ENCODE results near the gene CALML5. TPM values are rescaled to one million over a fixed set of nuclear protein-coding genes. Genes with fewer than 3 reads are reported as not detected.

CALML5 gene
- total and polyA plus RNA-seq, 9 of the 15 experiments (the other 6 are each of a cell fraction or from before 2014, with no cell fraction given) = not detected

- TF ChIP-seq ZNF655 (CRISPR knock-in tag; IDR thresholded peaks at IDR 0.05) (no peak), NFE2L1 (tag; IDR thresholded peaks at IDR 0.05; ENCODE audit: borderline replicate concordance, low read depth) (no peak), ZNF583 (CRISPR knock-in tag; IDR thresholded peaks at IDR 0.05) (peak; percentile 72; the same call in 1 of the 2 replicates), ZNF175 (CRISPR knock-in tag; IDR thresholded peaks at IDR 0.05; ENCODE audit: low read depth) (peak; percentile 43; the same call in 1 of the 2 replicates), POLR2AphosphoS5 (IDR thresholded peaks at IDR 0.05; ENCODE audit: control insufficient read depth, insufficient read depth, low read depth, low read length) (no peak), ELF4 (CRISPR knock-in tag; IDR thresholded peaks at IDR 0.05) (0 out of 2 replicates have a peak, but pooled peaks have one; percentile 41), ZNF699 (CRISPR knock-in tag; IDR thresholded peaks at IDR 0.05; ENCODE audit: insufficient replicate concordance) (no peak), ZNF586 (CRISPR knock-in tag; conservative IDR thresholded peaks at IDR 0.05) (no peak), E2F3 (CRISPR knock-in tag; IDR thresholded peaks at IDR 0.05) (no peak), XRCC5 (IDR thresholded peaks at IDR 0.05; ENCODE audit: low read depth, low read length) (no peak), EWSR1 (IDR thresholded peaks at IDR 0.05; ENCODE audit: borderline replicate concordance, low read depth, partially characterized antibody) (no peak), HMGXB4 (CRISPR knock-in tag; IDR thresholded peaks at IDR 0.05) (no peak), ZBTB26 (CRISPR knock-in tag; IDR thresholded peaks at IDR 0.05) (no peak), ATF1 (CRISPR knock-in tag; IDR thresholded peaks at IDR 0.05) (no peak), ATF1 (tag; IDR thresholded peaks at IDR 0.05) (no peak), JUN (IDR thresholded peaks at IDR 0.05; ENCODE audit: borderline replicate concordance, low read depth, low read length) (no peak), JUN (CRISPR knock-in tag; IDR thresholded peaks at IDR 0.05; ENCODE audit: borderline replicate concordance) (no peak), HDAC6 (IDR thresholded peaks at IDR 0.05; ENCODE audit: low read depth, low read length) (no peak)
Measured at GRCh38 chr10:5538892-5539651, 39.7 kb upstream of the CALML5 start (continued).
